Heart right ventricle (tissue), 16 donors: ENCODE measurements around the gene DLST. TPM values are rescaled to one million over a fixed set of nuclear protein-coding genes. Genes with fewer than 3 reads are reported as not detected.

Experiments
- ATAC-seq, 8 donors: fragments of 200-7000 bp; cut with Tn5 transposase; one replicate each; pipeline ENCODE4 v1.9.1; 2020; ENCODE audit warnings: mild to moderate bottlenecking in 8 of 8, moderate library complexity in 8 of 8, moderate number of reproducible peaks in 1 of 8
- DNase-seq, 2 donors: peaks; one replicate each; pipeline ENCODE4 v3.0.0-alpha.2; 2020
- H3K27ac ChIP-seq, 10 donors: fragments of 200-600 bp; sonication (generic) in 2 of 10; one replicate each; pipeline versions ENCODE4 v1.5.0 to v1.8.0; 2020 to 2022; ENCODE audit warnings: mild to moderate bottlenecking in 3 of 10
- H3K27me3 ChIP-seq, 7 donors: fragments of 200-600 bp; one replicate each; pipeline ENCODE4 v1.8.0; 2021 to 2022; ENCODE audit warnings: mild to moderate bottlenecking in 2 of 7
- H3K36me3 ChIP-seq, 9 donors: fragments of 200-600 bp; sonication (generic) in 1 of 9; one replicate each; pipeline versions ENCODE4 v1.5.0 to v1.8.0; 2020 to 2022; ENCODE audit warnings: mild to moderate bottlenecking in 2 of 9
- H3K4me1 ChIP-seq, 9 donors: fragments of 200-600 bp; sonication (generic) in 1 of 9; one replicate each; pipeline versions ENCODE4 v1.5.0 to v1.8.0; 2020 to 2022; ENCODE audit warnings: mild to moderate bottlenecking in 4 of 9
- H3K4me3 ChIP-seq, 10 donors: fragments of 200-600 bp; sonication (generic) in 2 of 10; one replicate each; pipeline versions ENCODE4 v1.5.0 to v1.8.0; 2020 to 2022; ENCODE audit warnings: mild to moderate bottlenecking in 7 of 10, moderate library complexity in 2 of 10
- H3K9me3 ChIP-seq, 11 donors: fragments of 200-600 bp in 10 of 11; sonication (generic) in 2 of 11; one replicate each; pipeline versions ENCODE4 v1.5.0 to v1.8.0; 2013 to 2022; ENCODE audit warnings: mild to moderate bottlenecking in 2 of 11, control low read depth in 1 of 11, moderate library complexity in 1 of 11
- WGBS, 2 donors: extraction: QIAGEN DNeasy Blood & Tissue Kit; methylation state at CpG; one replicate each; pipeline ENCODE4 v1.1.7; 2013; ENCODE audit warnings: inconsistent platforms in 1 of 2; 5-methylcytosine and 5-hydroxymethylcytosine counted together
- intact Hi-C, 10 donors: fragments of 100-400 bp; cut with DNase I; formaldehyde crosslinking; loops; one replicate each; pipeline versions ENCODE4 v1.11.1 to v1.14.2; 2022
- polyA plus RNA-seq, 2 donors: library from polyadenylated mRNA; stranded (reverse); fragments of 200-250 nt; gene quantifications; one replicate each; pipeline ENCODE4 v1.2.3, GENCODE V29; 2013
- total RNA-seq, 10 donors: library from RNA; stranded (reverse); fragmentation: NEBNext Ultra II Directional in 3 of 10; extraction: Animal tissue kit (Norgen Biotek cat#: 25700) in 3 of 10; gene quantifications; one replicate each; pipeline versions ENCODE4 v1.2.1 to v1.2.4, GENCODE V29; 2021 to 2023
- TF ChIP-seq, protein P1 (sequence below), 9 donors: fragments of 200-600 bp; sonication (generic) in 2 of 9; IDR thresholded peaks; one replicate each; pipeline versions ENCODE4 v1.5.0 to v1.8.0; 2021 to 2022; ENCODE audit warnings: antibody characterized with exemption in 9 of 9, mild to moderate bottlenecking in 5 of 9, moderate library complexity in 1 of 9
- donor health status: Arrhythmogenic right ventricular cardiomyopathy.
- donor health status: ischemic (EF 13 %, LVEDD 7.1; RV severe dilation, severe dysfunction).
- donor health status: healthy with polysubstance abuse.
- donor health status: DM: no; HTN: yes; CAD: no.
- donor health status: DM: no; HTN: no; CAD: no.
- donor health status: ischemic (EF 25% LVEDD 6.9; RV normal size, moderate dysfunction).
- donor health status: ischemic (EF 25% LVEDD 5.7; RV mildly dilated, moderate dysfunction).
- donor health status: healthy.
- donor health status: DM: yes; HTN: yes; CAD: no.
- donor health status: Ischemic cardiomyopathy.
- donor health status: ischemic (EF 35%, LVEDD 5.7; RV mildly dilated, moderate dysfunction).
- donor health status: nonischemic (EF 11% LVEDD 7.7; RV severe dilation, severe dysfunction).
- donor health status: DM: yes; HTN: yes; CAD: no.
- donor health status: PGD.
- donor health status: ischemic (EF 29% LVEDD 5.4; RV normal size, mild dysfunction).
- donor health status: nonischemic (EF 23%, LVEDD 6.1; RV moderate dilation, normal function).

Gene DLST
- total and polyA plus RNA-seq, 12 donors: 52.5 to 273 (median 226) TPM

DNA sequence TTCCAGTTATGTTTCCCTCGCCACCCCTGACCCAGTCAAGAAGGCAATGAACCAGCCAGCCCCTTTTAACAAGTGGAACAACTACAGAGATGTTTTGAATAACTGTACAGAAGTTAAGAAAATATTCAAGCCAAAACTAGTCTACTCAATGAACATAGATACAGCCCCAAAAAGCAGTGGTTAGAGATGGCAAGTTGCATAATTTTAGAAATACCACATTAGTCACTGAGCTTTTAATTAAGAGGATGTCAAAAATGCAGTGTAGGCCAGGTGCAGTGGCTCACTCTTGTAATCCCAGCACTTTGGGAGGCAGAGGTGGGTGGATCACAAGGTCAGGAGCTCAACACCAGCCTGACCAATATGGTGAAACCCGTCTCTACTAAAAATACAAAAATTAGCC, 32.9 kb upstream of the DLST start:
- TF ChIP-seq, protein P1, sequence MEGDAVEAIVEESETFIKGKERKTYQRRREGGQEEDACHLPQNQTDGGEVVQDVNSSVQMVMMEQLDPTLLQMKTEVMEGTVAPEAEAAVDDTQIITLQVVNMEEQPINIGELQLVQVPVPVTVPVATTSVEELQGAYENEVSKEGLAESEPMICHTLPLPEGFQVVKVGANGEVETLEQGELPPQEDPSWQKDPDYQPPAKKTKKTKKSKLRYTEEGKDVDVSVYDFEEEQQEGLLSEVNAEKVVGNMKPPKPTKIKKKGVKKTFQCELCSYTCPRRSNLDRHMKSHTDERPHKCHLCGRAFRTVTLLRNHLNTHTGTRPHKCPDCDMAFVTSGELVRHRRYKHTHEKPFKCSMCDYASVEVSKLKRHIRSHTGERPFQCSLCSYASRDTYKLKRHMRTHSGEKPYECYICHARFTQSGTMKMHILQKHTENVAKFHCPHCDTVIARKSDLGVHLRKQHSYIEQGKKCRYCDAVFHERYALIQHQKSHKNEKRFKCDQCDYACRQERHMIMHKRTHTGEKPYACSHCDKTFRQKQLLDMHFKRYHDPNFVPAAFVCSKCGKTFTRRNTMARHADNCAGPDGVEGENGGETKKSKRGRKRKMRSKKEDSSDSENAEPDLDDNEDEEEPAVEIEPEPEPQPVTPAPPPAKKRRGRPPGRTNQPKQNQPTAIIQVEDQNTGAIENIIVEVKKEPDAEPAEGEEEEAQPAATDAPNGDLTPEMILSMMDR (IDR thresholded peaks at IDR 0.05): no peak
- intact Hi-C loops: no loop called here
- Histone ChIP-seq H3K9me3 (no peaks in the 10 kb centered on the region), H3K4me1 (peaks cover 0 to 31% (median 4%) of the 10 kb centered on the region in 9 donors), H3K27ac (no peak overlapping the region), H3K36me3 (no peaks in the 10 kb centered on the region), H3K4me3 (no peak overlapping the region), H3K27me3 (no peaks in the 10 kb centered on the region)
- WGBS, 2 donors: 93 to 97% methylated on average over 2 of the region's 2 CpGs
- DNase-seq (no peak), ATAC-seq (no peak)

DNA sequence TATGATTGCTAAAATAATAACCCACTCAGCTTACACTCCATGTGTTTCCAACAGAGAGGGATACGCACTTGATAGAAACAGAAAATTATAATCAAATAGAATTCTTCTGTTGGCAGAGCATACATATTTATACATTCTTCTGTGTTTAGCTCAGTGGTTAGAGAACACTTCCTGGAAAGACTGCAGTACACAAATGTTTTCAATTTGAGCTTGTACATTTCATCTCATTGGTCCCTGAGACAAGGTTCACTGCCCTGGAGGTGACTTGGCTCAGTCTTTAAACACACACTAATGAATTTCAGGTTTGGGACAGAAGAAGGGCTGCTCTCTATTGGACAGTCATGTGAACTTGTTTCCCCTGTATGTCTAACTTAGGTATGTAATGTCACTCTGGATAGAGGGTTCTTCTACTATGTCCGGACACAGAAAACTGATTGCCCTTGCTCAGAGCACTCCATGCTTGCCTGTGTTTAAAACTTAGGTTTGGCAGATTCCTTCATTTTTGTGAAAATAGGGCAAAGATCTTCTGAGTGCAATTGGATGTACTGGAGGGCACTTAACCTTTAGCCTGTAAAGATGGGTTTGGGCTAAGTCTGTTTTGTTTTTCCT, 28.7 kb upstream of the DLST start:
- no peak overlapping the region for H3K27ac ChIP-seq
- ATAC-seq (peak in 3 of 8 donors; percentile 23 to 38 (median 26)), DNase-seq (no peak)
- H3K36me3 ChIP-seq: no peaks in the 10 kb centered on the region
- 56 to 64% methylated on average over 2 of the region's 2 CpGs for WGBS, 2 donors
- peaks cover 0 to 25% (median 6%) of the 10 kb centered on the region in 9 donors for H3K4me1 ChIP-seq
- TF ChIP-seq, protein P1 (IDR thresholded peaks at IDR 0.05): no peak
- H3K9me3 ChIP-seq: no peaks in the 10 kb centered on the region
- no peak overlapping the region for H3K4me3 ChIP-seq
- no peaks in the 10 kb centered on the region for H3K27me3 ChIP-seq
- intact Hi-C loops: no loop called here

- 49 to 57% methylated on average over 4 of the region's 4 CpGs for WGBS, 2 donors
- TF ChIP-seq, protein P1 (IDR thresholded peaks at IDR 0.05): no peak
- no peak overlapping the region for H3K27ac ChIP-seq
- H3K9me3 ChIP-seq: no peaks in the 10 kb centered on the region
- H3K4me1 ChIP-seq: peaks cover 0 to 25% (median 6%) of the 10 kb centered on the region in 9 donors
- no peaks in the 10 kb centered on the region for H3K27me3 ChIP-seq
- intact Hi-C loops: no loop called here
- ATAC-seq (no peak), DNase-seq (no peak)
- H3K36me3 ChIP-seq: no peaks in the 10 kb centered on the region
- no peak overlapping the region for H3K4me3 ChIP-seq
These were observed 28.1 kb upstream of the DLST start for GRCh38 chr14:74853581-74853980.

GRCh38 chr14:74855021-74855420, 26.7 kb upstream of the DLST start:
- no peaks in the 10 kb centered on the region for H3K9me3 ChIP-seq
- 61 to 67% methylated on average over 7 of the region's 7 CpGs for WGBS, 2 donors
- H3K36me3 ChIP-seq: no peaks in the 10 kb centered on the region
- peaks cover 0 to 27% (median 6%) of the 10 kb centered on the region in 9 donors for H3K4me1 ChIP-seq
- DNase-seq (no peak), ATAC-seq (peak in 1 of 8 donors; percentile 24)
- intact Hi-C loops: no loop called here
- no peak overlapping the region for H3K27ac ChIP-seq
- H3K4me3 ChIP-seq: no peak overlapping the region
- TF ChIP-seq, protein P1 (IDR thresholded peaks at IDR 0.05): no peak
- no peaks in the 10 kb centered on the region for H3K27me3 ChIP-seq
